DND-41 (cell line): ENCODE results near the gene RAMP1.

Experiments
- EZH2 ChIP-seq: IDR thresholded peaks from 3 replicates; pipeline ENCODE4 v1.6.1; 2012; ENCODE audit warnings: borderline replicate concordance, low read depth, mild to moderate bottlenecking, moderate library complexity, low read length, inconsistent platforms; ENCODE audit not compliant: severe bottlenecking
- TF ChIP-seq, protein P1 (sequence below): IDR thresholded peaks from 2 replicates; pipeline ENCODE4 v1.5.1; 2012; ENCODE audit warnings: borderline replicate concordance, low read length, moderate library complexity, mild to moderate bottlenecking; ENCODE audit not compliant: poor library complexity, severe bottlenecking; ENCODE audit errors: extremely low read depth

DNA sequence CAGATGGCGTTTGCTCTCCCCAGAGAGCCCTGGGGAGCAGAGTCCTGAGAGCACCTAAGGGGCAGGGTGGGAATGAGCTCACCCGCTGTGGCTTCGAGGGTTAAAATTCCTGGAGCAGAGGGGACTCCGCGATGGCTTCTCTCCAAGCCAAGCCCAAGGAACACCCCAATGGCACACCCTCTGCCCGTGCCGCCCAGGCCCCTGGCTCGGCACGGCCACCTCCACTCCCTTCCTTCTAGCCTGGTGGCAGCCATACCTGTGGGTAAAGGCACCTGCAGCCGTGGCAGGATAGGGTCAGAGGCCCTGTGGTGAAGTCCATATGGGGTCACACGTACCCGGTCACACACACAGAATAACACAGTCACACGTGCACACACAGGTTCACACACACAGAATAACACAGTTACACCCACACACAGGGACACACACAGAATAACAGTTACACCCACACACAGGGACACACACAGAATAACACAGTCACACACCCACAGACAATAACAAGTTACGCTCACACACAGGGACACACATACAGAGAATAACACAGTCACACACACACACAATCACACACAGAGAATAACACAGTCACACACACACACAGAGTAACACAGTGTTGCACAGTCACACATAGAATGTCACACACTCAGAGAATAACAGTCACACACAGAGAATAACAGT is 50.5 kb downstream of the RAMP1 start:
- TF ChIP-seq, protein P1, sequence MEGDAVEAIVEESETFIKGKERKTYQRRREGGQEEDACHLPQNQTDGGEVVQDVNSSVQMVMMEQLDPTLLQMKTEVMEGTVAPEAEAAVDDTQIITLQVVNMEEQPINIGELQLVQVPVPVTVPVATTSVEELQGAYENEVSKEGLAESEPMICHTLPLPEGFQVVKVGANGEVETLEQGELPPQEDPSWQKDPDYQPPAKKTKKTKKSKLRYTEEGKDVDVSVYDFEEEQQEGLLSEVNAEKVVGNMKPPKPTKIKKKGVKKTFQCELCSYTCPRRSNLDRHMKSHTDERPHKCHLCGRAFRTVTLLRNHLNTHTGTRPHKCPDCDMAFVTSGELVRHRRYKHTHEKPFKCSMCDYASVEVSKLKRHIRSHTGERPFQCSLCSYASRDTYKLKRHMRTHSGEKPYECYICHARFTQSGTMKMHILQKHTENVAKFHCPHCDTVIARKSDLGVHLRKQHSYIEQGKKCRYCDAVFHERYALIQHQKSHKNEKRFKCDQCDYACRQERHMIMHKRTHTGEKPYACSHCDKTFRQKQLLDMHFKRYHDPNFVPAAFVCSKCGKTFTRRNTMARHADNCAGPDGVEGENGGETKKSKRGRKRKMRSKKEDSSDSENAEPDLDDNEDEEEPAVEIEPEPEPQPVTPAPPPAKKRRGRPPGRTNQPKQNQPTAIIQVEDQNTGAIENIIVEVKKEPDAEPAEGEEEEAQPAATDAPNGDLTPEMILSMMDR, result no peak
- TF ChIP-seq EZH2, result no peak
